ENCODE results near the gene STRIP2.
"Not testable (repeated sequence)": the region's sequence is repeated elsewhere in the genome, so short reads cannot be mapped to it uniquely, and the experiment has no call there.

The STRIP2 gene

DNA sequence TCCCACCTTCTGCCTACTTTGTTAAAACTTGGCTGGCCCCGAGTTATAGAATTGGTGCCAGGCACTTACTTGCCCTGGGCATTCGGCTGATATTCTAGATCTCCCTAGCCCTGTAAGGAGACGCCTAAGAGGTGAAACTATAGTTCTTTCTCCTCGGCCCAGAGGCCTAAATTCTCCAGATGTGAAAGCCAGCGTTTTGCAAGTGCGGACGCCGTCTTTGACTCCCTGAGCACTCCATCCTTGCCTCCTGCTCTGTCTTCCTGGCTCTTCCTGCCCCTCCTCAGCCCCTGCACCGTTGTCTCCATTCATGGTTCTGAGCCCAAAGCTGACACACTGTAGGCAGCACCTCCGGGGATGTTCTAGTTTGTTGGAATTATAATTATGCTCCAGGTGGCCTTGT is 79.3 kb downstream of the STRIP2 start:
- Mint-ChIP-seq H3K36me3 (ENCODE audit: low read depth) (no peaks in the 10 kb centered on the region), H3K27me3 (no peaks in the 10 kb centered on the region), H3K9me3 (no peaks in the 10 kb centered on the region), H3K4me1 (ENCODE audit: low read depth) (no peaks in the 10 kb centered on the region), H3K27ac (no peak overlapping the region), H3K4me3 (no peak overlapping the region)

DNA sequence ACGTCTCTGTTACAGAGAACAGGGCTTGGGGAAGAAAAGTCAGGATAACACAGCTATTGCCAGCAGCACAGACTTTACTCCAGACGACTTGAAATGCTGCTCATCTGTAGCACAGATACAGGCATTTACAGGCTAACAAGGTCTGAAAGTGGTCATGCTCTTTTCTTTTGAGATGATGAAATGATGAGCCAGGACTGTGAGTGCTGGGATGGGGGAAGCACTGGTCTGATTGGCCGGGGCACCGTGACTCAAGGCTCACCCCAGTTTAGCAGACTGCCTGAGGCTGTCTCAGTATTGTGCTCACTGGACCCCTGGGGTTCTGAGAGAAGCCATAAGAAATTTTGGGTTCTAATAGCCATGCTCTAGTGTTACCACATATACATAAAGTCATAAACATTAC is 80.5 kb downstream of the STRIP2 start:
- Mint-ChIP-seq H3K9me3 (no peaks in the 10 kb centered on the region), H3K27ac (no peak overlapping the region), H3K36me3 (ENCODE audit: low read depth) (no peaks in the 10 kb centered on the region), H3K4me1 (ENCODE audit: low read depth) (no peaks in the 10 kb centered on the region), H3K27me3 (peaks cover 2% of the 10 kb centered on the region), H3K4me3 (no peak overlapping the region)

DNA sequence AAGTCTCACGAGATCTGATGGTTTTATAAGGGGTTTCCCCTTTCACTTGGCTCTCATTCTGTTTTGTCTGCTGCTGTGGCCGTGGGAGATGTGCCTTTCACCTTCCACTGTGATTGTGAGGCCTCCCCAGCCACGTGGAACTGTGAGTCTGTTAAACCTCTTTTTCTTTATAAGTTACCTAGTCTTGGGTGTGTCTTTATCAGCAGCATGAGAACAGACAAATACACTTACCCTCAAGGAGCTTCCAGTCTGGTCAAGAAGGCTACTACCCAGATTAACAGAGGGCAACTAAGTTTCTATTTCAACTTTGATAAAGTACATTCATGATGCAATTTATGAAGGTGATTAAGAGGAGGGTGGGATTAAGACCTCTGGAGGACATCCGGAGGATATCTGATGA is 81.1 kb downstream of the STRIP2 start:
- H3K36me3 Mint-ChIP-seq (ENCODE audit: low read depth): no peaks in the 10 kb centered on the region
- H3K27ac Mint-ChIP-seq: no peak overlapping the region
- H3K9me3 Mint-ChIP-seq: no peaks in the 10 kb centered on the region
- H3K27me3 Mint-ChIP-seq: peaks cover 5% of the 10 kb centered on the region
- H3K4me3 Mint-ChIP-seq: no peak overlapping the region
- no peaks in the 10 kb centered on the region for H3K4me1 Mint-ChIP-seq (ENCODE audit: low read depth)

DNA sequence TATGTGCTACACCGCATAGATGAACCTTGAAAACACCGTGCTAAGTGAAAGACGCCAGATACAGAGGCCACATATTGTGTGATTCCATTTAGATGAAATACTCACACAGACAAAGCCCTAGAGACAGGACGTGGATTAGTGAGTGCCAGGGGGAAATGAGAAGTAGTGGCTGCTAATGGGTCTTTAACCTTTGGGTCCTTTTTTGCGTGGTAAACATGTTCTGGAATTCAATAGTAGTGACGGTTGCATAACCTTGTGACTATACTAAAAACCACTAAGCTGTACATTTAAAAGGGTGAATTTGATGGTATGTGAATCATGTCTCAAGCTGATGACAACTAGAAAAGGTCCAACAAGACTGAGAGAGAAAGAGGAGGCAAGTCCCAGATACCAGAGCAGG is 83.7 kb downstream of the STRIP2 start:
- Mint-ChIP-seq H3K4me1 (ENCODE audit: low read depth) (no peaks in the 10 kb centered on the region), H3K27me3 (peaks cover 18% of the 10 kb centered on the region), H3K4me3 (no peak overlapping the region), H3K9me3 (no peaks in the 10 kb centered on the region), H3K36me3 (ENCODE audit: low read depth) (no peaks in the 10 kb centered on the region), H3K27ac (no peak overlapping the region)

DNA sequence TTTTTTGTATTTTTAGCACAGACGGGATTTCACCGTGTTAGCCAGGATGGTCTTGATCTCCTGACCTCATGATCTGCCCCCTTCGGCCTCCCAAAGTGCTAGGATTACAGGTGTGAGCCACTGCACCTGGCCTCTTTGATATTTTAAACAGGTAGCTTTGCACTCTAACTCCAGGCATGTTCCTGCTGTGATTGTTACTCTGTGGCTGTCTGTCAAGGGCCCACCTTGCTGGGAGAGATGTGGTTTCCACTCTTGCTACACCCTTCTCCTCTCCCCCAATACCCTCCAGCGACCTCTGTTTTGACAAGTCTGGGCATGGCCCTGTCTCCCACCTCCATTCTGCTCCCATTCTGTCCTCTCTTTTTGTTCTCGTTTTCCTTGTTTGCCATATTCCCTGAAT is 85.2 kb downstream of the STRIP2 start:
- Mint-ChIP-seq H3K27ac (no peak overlapping the region), H3K9me3 (no peaks in the 10 kb centered on the region), H3K27me3 (peaks cover 23% of the 10 kb centered on the region), H3K36me3 (ENCODE audit: low read depth) (no peaks in the 10 kb centered on the region), H3K4me1 (ENCODE audit: low read depth) (no peaks in the 10 kb centered on the region), H3K4me3 (no peak overlapping the region)

DNA sequence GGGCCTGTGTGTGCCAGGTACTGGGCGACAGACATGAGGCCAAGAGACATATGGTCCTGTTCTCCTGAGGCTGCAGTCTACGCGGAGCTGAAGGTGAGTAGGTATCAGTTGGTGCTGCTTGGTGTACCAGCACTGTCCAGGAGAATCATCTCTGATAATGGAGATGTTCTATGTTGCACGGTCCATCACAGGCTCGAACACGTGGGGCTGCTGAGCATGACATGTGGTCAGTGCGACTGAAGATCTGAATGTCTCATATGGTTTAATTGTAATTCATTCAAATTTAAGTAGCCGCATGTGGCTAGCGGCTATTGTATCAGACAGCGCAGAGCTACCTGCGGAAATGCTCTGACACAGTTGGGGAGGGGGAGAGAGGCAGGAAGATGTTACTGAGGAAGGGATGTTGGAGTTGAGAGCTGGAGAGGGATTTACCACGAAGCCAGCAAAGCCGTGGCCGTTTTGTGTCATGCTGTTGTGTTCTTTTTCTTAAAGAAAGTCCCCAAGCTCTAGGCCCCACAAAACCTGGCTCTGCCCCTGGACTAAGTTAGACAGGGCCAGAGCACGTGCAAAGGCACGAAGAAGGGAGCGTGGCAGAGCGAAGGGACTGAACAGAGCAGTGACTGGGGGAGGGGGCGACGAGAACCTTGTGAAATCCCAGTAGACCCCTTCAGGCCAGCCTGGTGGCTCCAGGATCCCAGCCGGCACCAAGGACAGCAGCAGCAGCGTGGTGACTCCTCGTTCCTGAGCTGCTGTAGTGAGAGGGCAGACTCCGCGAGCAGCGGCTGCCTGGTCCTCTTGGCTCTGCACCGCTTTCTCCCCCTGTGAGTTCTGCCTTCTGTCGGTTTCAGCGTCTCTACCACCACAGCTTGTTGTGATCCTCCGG is 88.1 kb downstream of the STRIP2 start:
- H3K9me3 Mint-ChIP-seq: no peaks in the 10 kb centered on the region
- no peak overlapping the region for H3K4me3 Mint-ChIP-seq
- peaks cover 3% of the 10 kb centered on the region for H3K4me1 Mint-ChIP-seq (ENCODE audit: low read depth)
- no peak overlapping the region for H3K27ac Mint-ChIP-seq
- no peaks in the 10 kb centered on the region for H3K36me3 Mint-ChIP-seq (ENCODE audit: low read depth)
- peaks cover 31% of the 10 kb centered on the region for H3K27me3 Mint-ChIP-seq

DNA sequence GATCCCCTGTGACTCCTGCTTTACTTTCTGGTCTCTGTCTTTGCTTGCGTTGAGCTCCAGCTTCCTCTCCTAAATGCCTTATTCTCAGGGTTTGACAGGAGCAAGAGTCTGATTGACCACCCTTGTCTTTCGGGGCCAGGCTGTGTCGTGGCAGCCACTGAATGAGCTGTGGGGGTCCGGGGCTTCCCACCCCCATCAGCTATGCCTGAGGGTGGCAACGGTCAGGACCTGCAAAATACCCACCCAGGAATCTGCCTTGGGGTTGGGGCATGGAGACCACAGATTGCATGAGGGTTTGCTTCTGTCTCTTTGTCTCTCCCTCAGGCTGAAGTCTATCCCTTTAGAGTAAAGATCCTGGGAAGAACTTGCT is 88.7 kb downstream of the STRIP2 start:
- no peaks in the 10 kb centered on the region for H3K36me3 Mint-ChIP-seq (ENCODE audit: low read depth)
- peaks cover 3% of the 10 kb centered on the region for H3K4me1 Mint-ChIP-seq (ENCODE audit: low read depth)
- peaks cover 31% of the 10 kb centered on the region for H3K27me3 Mint-ChIP-seq
- H3K4me3 Mint-ChIP-seq: no peak overlapping the region
- H3K27ac Mint-ChIP-seq: no peak overlapping the region
- H3K9me3 Mint-ChIP-seq: no peaks in the 10 kb centered on the region

DNA sequence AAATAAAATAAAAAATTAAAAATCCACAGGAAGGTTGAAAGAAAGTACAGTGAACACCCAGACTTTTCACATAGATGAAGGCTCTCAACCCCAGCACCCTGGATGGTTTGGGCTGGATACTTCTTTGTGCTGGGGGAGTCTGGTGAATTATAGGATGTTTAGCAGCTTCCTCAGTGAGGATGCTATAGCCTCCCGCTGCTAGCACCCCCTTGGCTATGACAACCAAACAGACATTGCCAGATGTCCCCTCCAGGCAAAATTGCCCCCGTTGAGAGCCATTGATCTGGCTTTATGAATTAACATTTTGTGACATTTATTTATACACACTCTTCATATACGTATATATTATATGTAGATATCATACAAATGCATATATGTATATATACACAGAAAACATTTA is 89.7 kb downstream of the STRIP2 start:
- H3K9me3 Mint-ChIP-seq: no peaks in the 10 kb centered on the region
- no peak overlapping the region for H3K27ac Mint-ChIP-seq
- peaks cover 3% of the 10 kb centered on the region for H3K4me1 Mint-ChIP-seq (ENCODE audit: low read depth)
- H3K4me3 Mint-ChIP-seq: no peak overlapping the region
- H3K36me3 Mint-ChIP-seq (ENCODE audit: low read depth): no peaks in the 10 kb centered on the region
- peaks cover 31% of the 10 kb centered on the region for H3K27me3 Mint-ChIP-seq

DNA sequence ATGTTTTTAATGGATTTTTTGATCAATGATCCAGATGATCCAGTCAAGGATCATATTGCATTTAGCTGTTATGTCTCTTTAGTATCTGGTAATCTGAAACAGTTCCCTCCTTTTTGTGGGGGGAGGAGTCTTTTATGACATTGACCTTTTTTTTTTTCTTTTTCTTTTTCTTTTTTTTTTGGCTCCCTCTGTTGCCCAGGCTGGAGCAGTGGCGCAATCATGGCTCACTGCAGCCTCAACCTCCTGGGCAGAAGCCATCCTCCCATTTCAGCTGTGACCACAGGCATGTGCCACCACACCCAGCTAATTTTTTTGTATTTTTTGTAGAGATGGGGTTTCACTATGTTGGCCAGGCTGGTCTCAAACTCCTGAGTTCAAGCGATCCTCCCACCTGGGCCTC is 90.2 kb downstream of the STRIP2 start:
- H3K4me3 Mint-ChIP-seq: not testable (repeated sequence)

DNA sequence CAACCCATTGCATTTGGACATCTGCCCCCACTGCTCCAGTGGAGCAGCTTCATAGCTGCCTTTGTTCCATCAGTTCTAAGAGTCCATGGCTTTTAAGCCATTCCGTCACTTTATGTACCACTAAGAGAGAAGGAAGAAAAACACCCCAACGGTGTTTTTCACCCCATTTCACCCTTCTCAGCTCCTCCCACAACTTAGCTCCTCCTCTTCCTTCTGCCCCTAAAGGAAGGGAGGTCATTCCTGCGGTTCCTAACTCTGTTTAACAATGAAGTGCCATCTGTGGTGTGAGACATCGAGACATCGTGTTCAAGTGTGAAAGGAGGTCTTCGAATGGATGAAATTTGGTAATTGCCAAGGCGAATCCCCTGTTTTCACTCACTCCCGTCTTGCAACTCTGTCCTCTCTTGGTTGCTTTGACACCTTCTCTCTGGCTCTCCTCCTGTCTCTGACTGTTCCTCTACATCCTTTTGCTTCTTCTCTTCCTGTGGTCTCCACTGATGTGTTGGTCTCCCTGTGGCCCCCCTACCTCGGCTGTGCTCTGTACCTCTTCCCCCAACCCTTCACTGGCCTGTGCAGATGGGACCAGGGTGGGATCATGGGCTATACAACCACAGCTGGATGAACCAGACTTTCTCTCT is 91.1 kb downstream of the STRIP2 start:
- Mint-ChIP-seq H3K4me3 (no peak overlapping the region), H3K4me1 (ENCODE audit: low read depth) (peaks cover 8% of the 10 kb centered on the region), H3K36me3 (ENCODE audit: low read depth) (no peaks in the 10 kb centered on the region), H3K9me3 (no peaks in the 10 kb centered on the region), H3K27ac (no peak overlapping the region), H3K27me3 (peaks cover 26% of the 10 kb centered on the region)

More for the DNA sequence above, 90.2 kb downstream of the STRIP2 start:
- not testable (repeated sequence) for H3K27ac Mint-ChIP-seq; H3K4me1 Mint-ChIP-seq (ENCODE audit: low read depth); H3K9me3 Mint-ChIP-seq; H3K36me3 Mint-ChIP-seq (ENCODE audit: low read depth)
- peaks cover 31% of the 10 kb centered on the region for H3K27me3 Mint-ChIP-seq

DNA sequence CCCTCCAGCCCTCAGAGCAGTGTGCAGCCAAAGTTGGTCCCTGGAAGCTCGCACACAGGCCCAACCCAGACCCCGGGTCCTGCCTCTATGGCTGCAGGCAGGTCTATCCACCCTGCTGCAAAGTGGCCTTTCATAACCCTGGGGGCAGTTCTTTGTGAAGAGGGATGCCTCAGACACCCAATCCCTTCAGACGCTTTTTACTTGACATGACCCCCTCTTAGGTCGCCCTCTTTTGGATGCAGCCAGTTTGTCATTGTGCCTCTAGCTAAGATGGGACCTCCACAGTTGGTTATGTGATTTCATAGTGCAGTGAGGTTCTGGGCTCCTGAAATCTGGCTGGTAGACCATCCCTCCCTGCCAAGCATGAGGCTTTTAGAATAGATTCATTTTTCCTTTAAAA is 95.4 kb downstream of the STRIP2 start:
- H3K27me3 Mint-ChIP-seq: peaks cover 12% of the 10 kb centered on the region
- H3K9me3 Mint-ChIP-seq: no peaks in the 10 kb centered on the region
- H3K27ac Mint-ChIP-seq: no peak overlapping the region
- H3K4me3 Mint-ChIP-seq: no peak overlapping the region
- H3K4me1 Mint-ChIP-seq (ENCODE audit: low read depth): peaks cover 16% of the 10 kb centered on the region
- H3K36me3 Mint-ChIP-seq (ENCODE audit: low read depth): no peaks in the 10 kb centered on the region

DNA sequence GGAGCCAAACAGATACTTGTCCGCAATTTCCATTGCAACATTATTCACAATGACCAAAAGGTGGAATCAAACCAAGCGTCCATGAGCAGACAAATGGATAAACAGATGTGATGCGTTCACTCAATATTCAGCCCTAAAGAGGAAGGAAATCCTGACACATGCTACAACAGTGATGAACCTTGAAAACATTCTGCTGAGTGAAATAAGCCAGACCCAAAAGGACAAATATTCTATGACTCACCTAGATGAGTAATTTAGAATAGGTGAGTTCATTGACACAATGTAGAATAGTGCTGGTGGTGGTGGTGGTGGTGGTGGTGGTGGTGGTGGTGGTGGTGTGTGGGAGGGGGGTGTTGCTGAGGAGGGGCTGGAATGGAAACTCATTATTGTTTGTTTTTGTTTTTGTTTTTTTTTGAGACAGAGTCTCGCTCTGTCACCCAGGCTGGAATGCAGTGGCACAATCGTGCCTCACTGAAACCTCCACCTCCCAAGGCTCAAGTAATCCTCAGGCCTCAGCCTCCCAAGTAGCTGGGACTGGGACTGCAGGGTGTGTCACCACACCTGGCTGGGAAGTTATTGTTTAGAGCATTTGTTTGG is 96.7 kb downstream of the STRIP2 start:
- H3K4me1 Mint-ChIP-seq (ENCODE audit: low read depth): peaks cover 21% of the 10 kb centered on the region
- H3K27ac Mint-ChIP-seq: no peak overlapping the region
- H3K9me3 Mint-ChIP-seq: no peaks in the 10 kb centered on the region
- peaks cover 4% of the 10 kb centered on the region for H3K27me3 Mint-ChIP-seq
- H3K4me3 Mint-ChIP-seq: no peak overlapping the region
- no peaks in the 10 kb centered on the region for H3K36me3 Mint-ChIP-seq (ENCODE audit: low read depth)

DNA sequence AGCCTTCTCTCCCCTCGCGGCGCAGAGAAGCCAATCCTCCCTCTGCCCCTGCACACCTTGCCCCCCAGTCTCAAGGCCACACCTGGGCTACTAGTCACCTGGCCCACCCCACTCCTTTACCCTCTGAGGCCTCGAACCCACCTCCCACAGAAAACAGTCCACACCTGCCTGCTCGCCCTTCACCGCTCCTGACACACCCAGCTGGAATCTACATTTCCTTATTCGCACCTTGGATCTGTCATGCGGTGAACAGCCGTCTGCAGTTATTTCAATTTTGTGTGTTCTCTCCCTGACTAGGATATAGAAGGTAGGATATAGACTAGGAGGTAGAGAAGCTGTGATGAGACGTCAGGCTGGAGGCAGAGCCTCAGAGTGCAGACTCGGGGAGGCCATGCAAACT is 97.5 kb downstream of the STRIP2 start:
- peaks cover 4% of the 10 kb centered on the region for H3K27me3 Mint-ChIP-seq
- H3K4me1 Mint-ChIP-seq (ENCODE audit: low read depth): peaks cover 29% of the 10 kb centered on the region
- H3K4me3 Mint-ChIP-seq: no peak overlapping the region
- no peaks in the 10 kb centered on the region for H3K9me3 Mint-ChIP-seq
- no peaks in the 10 kb centered on the region for H3K36me3 Mint-ChIP-seq (ENCODE audit: low read depth)
- H3K27ac Mint-ChIP-seq: peak overlapping the region; percentile 31

DNA sequence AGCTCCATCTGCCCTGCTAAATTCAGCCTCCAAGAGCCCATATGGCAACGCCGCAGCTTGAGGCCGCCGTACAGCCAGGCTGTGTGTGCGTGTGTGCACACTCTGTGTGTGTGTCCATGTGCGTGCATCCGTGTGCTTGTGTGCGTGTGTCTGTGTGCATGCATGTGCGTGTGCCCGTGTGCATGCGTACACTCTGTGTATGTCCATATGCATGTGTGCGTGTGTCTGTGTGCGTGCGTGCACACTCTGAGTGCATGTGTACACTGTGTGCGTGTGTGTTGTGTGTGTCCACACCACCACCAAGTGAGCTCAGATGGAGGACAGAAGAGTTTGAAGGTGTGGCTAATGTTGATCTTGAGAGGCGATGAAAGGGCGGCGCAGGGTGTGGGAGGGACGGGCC is 98.1 kb downstream of the STRIP2 start:
- Mint-ChIP-seq H3K9me3 (no peaks in the 10 kb centered on the region), H3K27ac (no peak overlapping the region), H3K27me3 (peaks cover 4% of the 10 kb centered on the region), H3K36me3 (ENCODE audit: low read depth) (no peaks in the 10 kb centered on the region), H3K4me1 (ENCODE audit: low read depth) (peaks cover 29% of the 10 kb centered on the region), H3K4me3 (no peak overlapping the region)

DNA sequence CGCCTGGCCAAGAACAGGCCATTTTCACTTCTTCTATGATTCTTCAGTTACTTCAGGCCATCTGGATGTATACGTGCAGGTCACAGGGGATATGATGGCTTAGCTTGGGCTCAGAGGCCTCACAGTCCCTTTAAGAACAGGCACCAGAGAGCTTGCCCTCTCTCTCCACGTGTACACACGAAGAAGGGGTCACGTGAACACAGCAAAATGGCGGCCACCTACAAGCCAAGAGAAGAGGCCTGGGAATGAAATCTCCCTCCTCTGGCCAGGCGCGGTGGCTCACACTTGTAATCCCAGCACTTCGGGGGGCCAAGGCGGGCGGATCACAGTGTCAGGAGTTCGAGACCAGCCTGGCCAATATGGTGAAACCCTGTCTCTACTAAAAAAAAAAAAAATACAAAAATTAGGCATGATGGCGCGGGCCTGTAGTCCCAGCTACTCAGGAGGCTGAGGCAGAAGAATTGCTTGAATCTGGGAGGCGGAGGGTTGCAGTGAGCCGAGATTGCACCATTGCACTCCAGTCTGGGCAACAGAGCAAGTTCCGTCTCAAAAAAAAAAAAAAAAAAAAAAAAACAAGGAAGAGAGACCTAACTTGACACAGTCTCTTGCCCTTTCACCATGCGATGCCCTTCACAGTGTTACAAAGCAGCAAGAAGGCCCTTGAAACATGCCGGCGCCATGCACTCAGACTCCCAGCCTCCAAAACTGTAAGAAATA is 100.5 kb downstream of the STRIP2 start:
- not testable (repeated sequence) for H3K27ac Mint-ChIP-seq; H3K9me3 Mint-ChIP-seq; H3K4me3 Mint-ChIP-seq; H3K36me3 Mint-ChIP-seq (ENCODE audit: low read depth); H3K27me3 Mint-ChIP-seq
- H3K4me1 Mint-ChIP-seq (ENCODE audit: low read depth): peaks cover 35% of the 10 kb centered on the region
